H9 (cell line): ENCODE measurements around the gene AGT. TPM values are rescaled to one million over a fixed set of nuclear protein-coding genes. Genes with fewer than 3 reads are reported as not detected.

Experiments used
- DNase-seq: peaks from one replicate; pipeline ENCODE4 v3.0.0-alpha.2; 2017
- H2AFZ ChIP-seq: one replicate; pipeline ENCODE4 v1.6.1; 2013; ENCODE audit warnings: mild to moderate bottlenecking, low read length, control low read depth, moderate library complexity
- H2AK5ac ChIP-seq: 2 replicates; pipeline ENCODE4 v1.6.1; 2013; ENCODE audit warnings: low read length, control low read depth, mixed read lengths; ENCODE audit not compliant: insufficient read length
- H2BK120ac ChIP-seq: one replicate; pipeline ENCODE4 v1.6.1; 2013; ENCODE audit warnings: low read depth, mild to moderate bottlenecking, low read length, control low read depth, inconsistent platforms; ENCODE audit not compliant: poor library complexity, severe bottlenecking
- H2BK12ac ChIP-seq: 2 replicates; pipeline ENCODE4 v1.6.1; 2013; ENCODE audit warnings: low read length, control low read depth, mixed read lengths, low read depth; ENCODE audit not compliant: insufficient read length
- H2BK15ac ChIP-seq: 2 replicates; pipeline ENCODE4 v1.6.1; 2013; ENCODE audit warnings: low read depth, low read length, control low read depth
- H2BK20ac ChIP-seq: one replicate; pipeline ENCODE4 v1.6.1; 2013; ENCODE audit warnings: low read depth, mild to moderate bottlenecking, low read length, control low read depth, inconsistent platforms; ENCODE audit not compliant: poor library complexity, severe bottlenecking
- H2BK5ac ChIP-seq: 2 replicates; pipeline ENCODE4 v1.6.1; 2013; ENCODE audit warnings: low read length, control low read depth, mixed read lengths; ENCODE audit not compliant: insufficient read length
- H3K14ac ChIP-seq: 2 replicates; pipeline ENCODE4 v1.6.1; 2013; ENCODE audit warnings: low read length, control low read depth; ENCODE audit not compliant: insufficient read depth
- H3K18ac ChIP-seq: 2 replicates; pipeline ENCODE4 v1.6.1; 2013; ENCODE audit warnings: low read depth, mild to moderate bottlenecking, mixed read lengths, low read length, control low read depth; ENCODE audit not compliant: insufficient read length
- H3K23ac ChIP-seq: 2 replicates; pipeline ENCODE4 v1.6.1; 2013; ENCODE audit warnings: low read length, control low read depth, mixed read lengths, low read depth; ENCODE audit not compliant: insufficient read length
- H3K23me2 ChIP-seq: 2 replicates; pipeline ENCODE4 v1.6.1; 2013; ENCODE audit warnings: low read depth, mild to moderate bottlenecking, mixed read lengths, low read length, control low read depth; ENCODE audit not compliant: insufficient read length, poor library complexity, severe bottlenecking
- H3K27ac ChIP-seq: 2 replicates; pipeline ENCODE4 v1.5.1; 2013; ENCODE audit warnings: low read length, control low read depth, mixed read lengths, low read depth; ENCODE audit not compliant: insufficient read length
- H3K27me3 ChIP-seq: 2 replicates; pipeline ENCODE4 v1.6.1; 2013; ENCODE audit warnings: low read length, control low read depth, inconsistent platforms; ENCODE audit not compliant: insufficient read depth
- H3K4ac ChIP-seq: 2 replicates; pipeline ENCODE4 v1.6.1; 2013; ENCODE audit warnings: low read depth, mild to moderate bottlenecking, control low read depth, inconsistent platforms, low read length, moderate library complexity
- H3K4me1 ChIP-seq: 2 replicates; pipeline ENCODE4 v1.6.1; 2013; ENCODE audit warnings: low read length, control low read depth, inconsistent platforms; ENCODE audit not compliant: insufficient read depth
- H3K4me2 ChIP-seq: 2 replicates; pipeline ENCODE4 v1.6.1; 2013; ENCODE audit warnings: low read length, control low read depth, mixed read lengths; ENCODE audit not compliant: insufficient read length, insufficient read depth
- H3K56ac ChIP-seq: 2 replicates; pipeline ENCODE4 v1.6.1; 2013; ENCODE audit warnings: low read depth, mild to moderate bottlenecking, mixed read lengths, low read length, control low read depth; ENCODE audit not compliant: insufficient read length
- H3K79me1 ChIP-seq: 2 replicates; pipeline ENCODE4 v1.6.1; 2013; ENCODE audit warnings: low read depth, mild to moderate bottlenecking, moderate library complexity, low read length, control low read depth, inconsistent platforms; ENCODE audit not compliant: insufficient read depth, poor library complexity, severe bottlenecking
- H3K79me2 ChIP-seq: 2 replicates; pipeline ENCODE4 v1.6.1; 2013; ENCODE audit warnings: low read length, control low read depth, inconsistent platforms; ENCODE audit not compliant: insufficient read depth
- H3K9ac ChIP-seq: 2 replicates; pipeline ENCODE4 v1.6.1; 2013; ENCODE audit warnings: low read length, control low read depth, mixed read lengths; ENCODE audit not compliant: insufficient read length; ENCODE audit errors: extremely low read depth
- H3K9me3 ChIP-seq: one replicate; pipeline ENCODE4 v1.6.1; 2013; ENCODE audit warnings: low read depth, low read length, inconsistent platforms; ENCODE audit not compliant: control insufficient read depth
- H3T11ph ChIP-seq: one replicate; pipeline ENCODE4 v1.6.1; 2013; ENCODE audit warnings: mild to moderate bottlenecking, low read length, control low read depth, inconsistent platforms
- H4K20me1 ChIP-seq: one replicate; pipeline ENCODE4 v1.6.1; 2013; ENCODE audit not compliant: control insufficient read depth, insufficient read length, insufficient read depth
- H4K5ac ChIP-seq: 2 replicates; pipeline ENCODE4 v1.6.1; 2013; ENCODE audit warnings: low read depth, mild to moderate bottlenecking, mixed read lengths, low read length, control low read depth; ENCODE audit not compliant: insufficient read length
- H4K8ac ChIP-seq: replicated peaks from 2 replicates; pipeline ENCODE4 v1.6.1; 2013; ENCODE audit warnings: low read length, control low read depth, mixed read lengths, low read depth; ENCODE audit not compliant: insufficient read length
- H4K91ac ChIP-seq: 2 replicates; pipeline ENCODE4 v1.6.1; 2013; ENCODE audit warnings: low read depth, mild to moderate bottlenecking, moderate library complexity, mixed read lengths, low read length, control low read depth; ENCODE audit not compliant: insufficient read length
- H3K27ac Mint-ChIP-seq, 3 experiments: 2 replicates in 2 of 3; 3 replicates in 1 of 3; pipeline ENCODE4 v1.8.0; 2020 to 2021; ENCODE audit warnings: mixed read lengths in 3 of 3, mild to moderate bottlenecking in 1 of 3, moderate library complexity in 1 of 3
- H3K27me3 Mint-ChIP-seq: 2 replicates; pipeline ENCODE4 v1.8.0; 2021; ENCODE audit warnings: low read depth, mild to moderate bottlenecking, moderate library complexity, mixed read lengths
- H3K36me3 Mint-ChIP-seq, 3 experiments: 2 replicates in 2 of 3; 3 replicates in 1 of 3; pipeline ENCODE4 v1.8.0; 2020 to 2021; ENCODE audit warnings: low read depth in 3 of 3, mixed read lengths in 3 of 3; ENCODE audit not compliant: insufficient read depth in 1 of 3
- H3K4me1 Mint-ChIP-seq, 2 experiments: 2 replicates each; pipeline ENCODE4 v1.8.0; 2020; ENCODE audit warnings: mixed read lengths in 2 of 2
- H3K4me3 Mint-ChIP-seq, 2 experiments: 2 replicates in 1 of 2; 3 replicates in 1 of 2; pipeline ENCODE4 v1.8.0; 2020 to 2021; ENCODE audit warnings: mild to moderate bottlenecking in 2 of 2, mixed read lengths in 2 of 2, moderate library complexity in 1 of 2
- H3K9me3 Mint-ChIP-seq, 2 experiments: 2 replicates in 1 of 2; 3 replicates in 1 of 2; pipeline ENCODE4 v1.8.0; 2020; ENCODE audit warnings: mild to moderate bottlenecking in 2 of 2, mixed read lengths in 2 of 2, moderate library complexity in 1 of 2
- CTCF ChIP-seq: fragments of 200-600 bp; sonication (generic); conservative IDR thresholded peaks from 3 replicates; pipeline ENCODE4 v1.8.0; 2021; ENCODE audit warnings: antibody characterized with exemption, mild to moderate bottlenecking
- WGBS: extraction: QIAGEN DNeasy Blood & Tissue Kit; methylation state at CpG from one replicate; pipeline ENCODE4 v1.1.7; 2013; ENCODE audit warnings: missing lambda C conversion rate, low lambda C conversion rate, mixed read lengths; ENCODE audit not compliant: insufficient read length; ENCODE audit errors: extremely low coverage; 5-methylcytosine and 5-hydroxymethylcytosine counted together
- total RNA-seq: library from RNA; stranded (reverse); gene quantifications from 2 replicates; pipeline ENCODE4 v1.2.1, GENCODE V29; 2021

Gene AGT
- total RNA-seq, 1 experiment from 2014 or later: not detected

GRCh38 chr1:230704830-230705229, 9.1 kb downstream of the AGT start:
- H3K9ac ChIP-seq: no peak overlapping the region
- H3K27ac ChIP-seq: no peak overlapping the region
- H3K4ac ChIP-seq: no peak overlapping the region
- no peak overlapping the region for H4K5ac ChIP-seq
- no peak overlapping the region for H4K91ac ChIP-seq
- no peak overlapping the region for H2AK5ac ChIP-seq
- H3K4me1 ChIP-seq: no peaks in the 10 kb centered on the region
- H3K23ac ChIP-seq: no peak overlapping the region
- no peak overlapping the region for H2AFZ ChIP-seq
- H2BK15ac ChIP-seq: no peak overlapping the region
- Mint-ChIP-seq H3K4me1 (peaks cover 5 to 9% of the 10 kb centered on the region in 2 experiments; a peak in 2 of 4 replicates), H3K4me3 (no peak overlapping the region), H3K36me3 (no peaks in the 10 kb centered on the region), H3K27ac (no peak overlapping the region), H3K27me3 (peaks cover 37% of the 10 kb centered on the region), H3K9me3 (no peaks in the 10 kb centered on the region)
- no peak overlapping the region for H3K56ac ChIP-seq
- H3T11ph ChIP-seq: no peak overlapping the region
- H4K20me1 ChIP-seq: no peaks in the 10 kb centered on the region
- H3K9me3 ChIP-seq: no peaks in the 10 kb centered on the region
- no peak overlapping the region for H2BK120ac ChIP-seq
- H3K14ac ChIP-seq: no peak overlapping the region
- H3K18ac ChIP-seq: no peak overlapping the region
- H3K79me1 ChIP-seq: no peaks in the 10 kb centered on the region
- WGBS: no CpG with 5 or more reads among the region's 7 CpGs
- no peak overlapping the region for H3K4me2 ChIP-seq
- no peak for TF ChIP-seq CTCF
- no peaks in the 10 kb centered on the region for H3K27me3 ChIP-seq
- H2BK5ac ChIP-seq: no peak overlapping the region
- H4K8ac ChIP-seq: no peak overlapping the region
- DNase-seq: no peak
- H3K79me2 ChIP-seq: no peaks in the 10 kb centered on the region
- no peak overlapping the region for H2BK12ac ChIP-seq
- H2BK20ac ChIP-seq: no peak overlapping the region
- H3K23me2 ChIP-seq: no peaks in the 10 kb centered on the region
